GM21515 (cell line): ENCODE data around the gene FOXC2.

ENCODE experiments used
- ATAC-seq: cut with Tn5 transposase; IDR thresholded peaks from one replicate; pipeline ENCODE4 v1.9.1; 2021; ENCODE audit not compliant: unreplicated experiment

The FOXC2 gene

GRCh38 chr16:86571530-86571915 lies 4.9 kb downstream of the FOXC2 start:
- ATAC-seq: no peak

- no peak for ATAC-seq
These were observed 5.5 kb downstream of the FOXC2 start for GRCh38 chr16:86572041-86572521.

GRCh38 chr16:86572606-86573005 lies 6.0 kb downstream of the FOXC2 start:
- no peak for ATAC-seq

GRCh38 chr16:86573215-86573614 lies 6.6 kb downstream of the FOXC2 start:
- no peak for ATAC-seq

- no peak for ATAC-seq
These were observed 7.2 kb downstream of the FOXC2 start for GRCh38 chr16:86573646-86574508.

- ATAC-seq: no peak
These were observed 8.0 kb downstream of the FOXC2 start for GRCh38 chr16:86574646-86575045.

GRCh38 chr16:86575095-86575685 lies 8.6 kb downstream of the FOXC2 start:
- ATAC-seq: no peak

GRCh38 chr16:86575754-86576557 lies 9.3 kb downstream of the FOXC2 start:
- ATAC-seq: no peak

GRCh38 chr16:86576591-86577313 lies 10.1 kb downstream of the FOXC2 start:
- no peak for ATAC-seq

GRCh38 chr16:86577314-86577971 lies 10.8 kb downstream of the FOXC2 start:
- no peak for ATAC-seq

- ATAC-seq: no peak
These were observed 11.5 kb downstream of the FOXC2 start, which contains the start of gene FOXL1 for GRCh38 chr16:86578061-86578599. Gene FOXL1, plus strand, starts transcription at chr16:86578549. Its CDS starts 175 bp downstream, at chr16:86578724.

GRCh38 chr16:86578611-86579267 lies 12.1 kb downstream of the FOXC2 start:
- ATAC-seq: no peak

- no peak for ATAC-seq
These were observed 12.8 kb downstream of the FOXC2 start for GRCh38 chr16:86579268-86580062.

GRCh38 chr16:86580063-86580790 lies 13.6 kb downstream of the FOXC2 start:
- ATAC-seq: no peak

GRCh38 chr16:86580791-86581170 lies 14.2 kb downstream of the FOXC2 start:
- ATAC-seq: no peak

- no peak for ATAC-seq
These were observed 14.8 kb downstream of the FOXC2 start for GRCh38 chr16:86581458-86581857.

- no peak for ATAC-seq
These were observed 17.5 kb downstream of the FOXC2 start for GRCh38 chr16:86584071-86584685.
